Endothelial cell of umbilical vein (primary cell): ENCODE data around the gene BCL2. TPM values are rescaled to one million over a fixed set of nuclear protein-coding genes. Genes with fewer than 3 reads are reported as not detected.

Experiments used
- BruUV-seq: library from RNA; stranded (reverse); fragments of 400-500 nt; replicated peaks from 2 replicates; lab custom pipeline; 2021; lab: Mats Ljungman, UMichigan
- CTCF ChIA-PET: fragments of 300-600, 350-600 bp; sonication (Branson Sonifier 250); formaldehyde crosslinking; loops from one replicate; lab custom pipeline; 2021; ENCODE audit warnings: antibody characterized with exemption, inconsistent platforms; lab: Charles Lee
- POLR2A ChIA-PET: fragments of 300-600, 350-600 bp; sonication (Branson Sonifier 250); formaldehyde crosslinking; loops from one replicate; lab custom pipeline; 2021; ENCODE audit warnings: antibody characterized with exemption, inconsistent platforms; lab: Charles Lee
- DNase-seq: peaks from one replicate; pipeline ENCODE4 v3.0.0-alpha.2; 2011; ENCODE audit warnings: low read depth, low spot score
- FAIRE-seq: peaks from 2 replicates; lab custom pipeline; 2011; peaks lifted over from hg19 to GRCh38; lab: Jason Lieb, UNC
- H2AFZ ChIP-seq: 2 replicates; pipeline ENCODE4 v1.6.0; 2012; ENCODE audit warnings: low read depth, low read length, control low read depth, inconsistent platforms
- H3K27ac ChIP-seq: 2 replicates; pipeline ENCODE4 v1.5.1; 2011; ENCODE audit warnings: low read depth, mild to moderate bottlenecking, control low read depth, low read length, moderate library complexity; ENCODE audit not compliant: insufficient read depth
- H3K27me3 ChIP-seq, 2 experiments: 2 replicates each; pipeline versions ENCODE4 v1.6.0 to v1.6.1; 2011; ENCODE audit warnings: low read length in 2 of 2, mixed read lengths in 1 of 2; ENCODE audit not compliant: control insufficient read depth in 2 of 2, insufficient read depth in 2 of 2
- H3K36me3 ChIP-seq, 2 experiments: 2 replicates in 1 of 2; 3 replicates in 1 of 2; pipeline ENCODE4 v1.5.1; 2011; ENCODE audit warnings: low read length in 2 of 2, mild to moderate bottlenecking in 1 of 2, moderate library complexity in 1 of 2; ENCODE audit not compliant: control insufficient read depth in 2 of 2, insufficient read depth in 2 of 2; ENCODE audit errors: extremely low read depth in 1 of 2
- H3K4me1 ChIP-seq: 3 replicates; pipeline ENCODE4 v1.5.1; 2011; ENCODE audit warnings: mild to moderate bottlenecking, low read length; ENCODE audit not compliant: control insufficient read depth, insufficient read depth; ENCODE audit errors: extremely low read depth
- H3K4me2 ChIP-seq: 2 replicates; pipeline ENCODE4 v1.6.1; 2011; ENCODE audit warnings: low read length, control low read depth, mixed read lengths; ENCODE audit not compliant: insufficient read depth
- H3K4me3 ChIP-seq, 3 experiments: fragments of 200-600 bp in 1 of 3; sonication (generic), shearing (Covaris generic) in 1 of 3; replicated peaks in 1 of 3; 2 replicates each; pipeline ENCODE4 v1.5.1; 2011 to 2016; ENCODE audit warnings: control low read depth in 3 of 3, low read length in 3 of 3, mild to moderate bottlenecking in 2 of 3, inconsistent platforms in 1 of 3, low read depth in 1 of 3, moderate library complexity in 1 of 3; ENCODE audit not compliant: insufficient read depth in 1 of 3
- H3K79me2 ChIP-seq: 2 replicates; pipeline ENCODE4 v1.6.0; 2012; ENCODE audit warnings: low read length, inconsistent platforms; ENCODE audit not compliant: control insufficient read depth, insufficient read depth
- H3K9ac ChIP-seq: replicated peaks from 2 replicates; pipeline ENCODE3; 2011; ENCODE audit warnings: low read length, control low read depth; ENCODE audit not compliant: insufficient read depth; ENCODE audit errors: extremely low read depth
- H3K9me1 ChIP-seq: replicated peaks from 3 replicates; pipeline ENCODE4 v1.6.0; 2011; ENCODE audit warnings: mild to moderate bottlenecking, low read length; ENCODE audit not compliant: control insufficient read depth, insufficient read depth; ENCODE audit errors: extremely low read depth
- H3K9me3 ChIP-seq: replicated peaks from 2 replicates; pipeline ENCODE4 v1.5.1; 2012; ENCODE audit warnings: low read length, inconsistent platforms; ENCODE audit not compliant: control insufficient read depth, insufficient read depth
- H4K20me1 ChIP-seq: replicated peaks from 2 replicates; pipeline ENCODE3; 2011; ENCODE audit warnings: mild to moderate bottlenecking, low read length; ENCODE audit not compliant: control insufficient read depth, insufficient read depth; ENCODE audit errors: extremely low read depth
- EZH2 ChIP-seq: IDR thresholded peaks from 2 replicates; pipeline ENCODE4 v1.6.1; 2012; ENCODE audit warnings: borderline replicate concordance, low read depth, mild to moderate bottlenecking, moderate library complexity, low read length, inconsistent platforms; ENCODE audit not compliant: severe bottlenecking
- FOS ChIP-seq: IDR thresholded peaks from 2 replicates; pipeline ENCODE4 v1.6.1; 2011; ENCODE audit warnings: mild to moderate bottlenecking, low read length, moderate library complexity, borderline replicate concordance; ENCODE audit not compliant: insufficient read depth
- GATA2 ChIP-seq: IDR thresholded peaks from 2 replicates; pipeline ENCODE4 v1.7.0; 2011; ENCODE audit warnings: low read depth, mild to moderate bottlenecking, moderate library complexity, mixed read lengths, low read length; ENCODE audit not compliant: insufficient read length, insufficient read depth
- JUN ChIP-seq: IDR thresholded peaks from 2 replicates; pipeline ENCODE4 v1.6.1; 2011; ENCODE audit warnings: borderline replicate concordance, low read depth; ENCODE audit not compliant: insufficient read length, insufficient read depth
- MYC ChIP-seq: IDR thresholded peaks from one replicate; pipeline ENCODE4 v1.6.1; 2011; ENCODE audit warnings: mild to moderate bottlenecking, low read depth, low read length
- POLR2A ChIP-seq: IDR thresholded peaks from 2 replicates; pipeline ENCODE4 v1.6.1; 2012; ENCODE audit warnings: low read depth, mild to moderate bottlenecking, control low read depth, low read length
- POLR2AphosphoS5 ChIP-seq: IDR thresholded peaks from 2 replicates; pipeline ENCODE4 v1.6.1; 2012; ENCODE audit warnings: low read depth, mild to moderate bottlenecking, control low read depth, low read length, moderate library complexity; ENCODE audit not compliant: insufficient read depth
- dilution Hi-C: fragments of 300-500 bp; cut with MboI; formaldehyde crosslinking; loops from one replicate; pipeline ENCODE4 v1.15.0; 2019; ENCODE audit warnings: low sequenced_read_pairs; ENCODE audit not compliant: extremely low pct_ligation_motif_present
- intact Hi-C: fragments of 100-400 bp; cut with micrococcal nuclease; formaldehyde crosslinking; loops from one replicate; pipeline ENCODE4 v1.10.0; 2022
- polyA plus RNA-seq, 4 experiments: library from polyadenylated mRNA; depleted of rRNA in 3 of 4; stranded (reverse) in 3 of 4; unstranded in 1 of 4; fragments of >200 nt; gene quantifications; 2 replicates each; pipeline versions ENCODE4 v1.2.1 to v1.2.3, GENCODE V29; 2011 to 2012; ENCODE audit warnings: missing spikeins in 1 of 4
- total RNA-seq: library from RNA; stranded (reverse); gene quantifications from 2 replicates; pipeline ENCODE4 v1.2.3, GENCODE V29; 2021
- TF ChIP-seq, protein P1 (sequence below), 2 donors: IDR thresholded peaks; 1 replicate in 1 of 2; 2 replicates in 1 of 2; pipeline ENCODE4 v1.5.1; 2011; ENCODE audit warnings: low read length in 2 of 2, mild to moderate bottlenecking in 2 of 2, moderate library complexity in 2 of 2, control low read depth in 1 of 2, inconsistent platforms in 1 of 2, low read depth in 1 of 2; ENCODE audit not compliant: insufficient read depth in 1 of 2; ENCODE audit errors: extremely low read depth in 1 of 2
- TF ChIP-seq, protein P2 (sequence below): IDR thresholded peaks from 2 replicates; pipeline ENCODE4 v1.6.1; 2011; ENCODE audit not compliant: insufficient read depth, insufficient read length

The BCL2 gene
- total and polyA plus RNA-seq, 2 donors (not counting 3 experiments of a cell fraction or from before 2014, with no cell fraction given), result 0.35 to 5.0 TPM

DNA sequence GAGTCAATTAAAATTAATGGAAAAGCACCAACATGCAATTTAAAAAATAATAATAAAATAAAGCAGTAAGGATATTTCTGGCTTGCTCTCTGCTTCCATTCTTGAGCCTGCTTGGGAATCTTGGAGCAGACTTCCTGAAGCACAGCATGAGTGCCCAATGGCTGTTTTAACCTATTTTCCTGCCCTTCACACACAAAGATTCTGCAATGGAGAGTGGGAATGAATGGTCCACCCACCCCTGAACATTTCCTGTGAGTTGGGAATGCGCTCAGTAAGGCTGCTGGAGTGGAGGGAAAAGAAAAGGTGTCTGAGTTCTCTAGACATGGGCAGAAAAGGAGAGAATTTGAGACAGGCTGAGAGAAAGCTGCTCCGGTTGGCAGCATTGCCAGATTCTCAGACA, 140.6 kb downstream of the BCL2 start:
- no peak overlapping the region for H3K4me2 ChIP-seq

More for the DNA sequence above, 140.6 kb downstream of the BCL2 start:
- no peak overlapping the region for H3K4me3 ChIP-seq
- BruUV-seq, result no TSS peak
- POLR2A ChIA-PET, result no interaction called here
- no peaks in the 10 kb centered on the region for H4K20me1 ChIP-seq
- H3K27ac ChIP-seq, result no peak overlapping the region
- H2AFZ ChIP-seq, result no peak overlapping the region
- H3K9me3 ChIP-seq, result no peaks in the 10 kb centered on the region
- H3K79me2 ChIP-seq, result no peaks in the 10 kb centered on the region
- no peaks in the 10 kb centered on the region for H3K9me1 ChIP-seq
- intact Hi-C loops (no loop called here), dilution Hi-C loops (no loop called here)
- CTCF ChIA-PET, result no interaction called here
- no peaks in the 10 kb centered on the region for H3K36me3 ChIP-seq
- DNase-seq, result no peak
- no peak for FAIRE-seq
- no peak overlapping the region for H3K9ac ChIP-seq
- peaks cover 0 to 2% of the 10 kb centered on the region in 2 experiments for H3K27me3 ChIP-seq
- H3K4me1 ChIP-seq, result no peaks in the 10 kb centered on the region
- TF ChIP-seq POLR2AphosphoS5 (no peak), EZH2 (no peak), MYC (no peak), POLR2A (no peak), JUN (no peak), GATA2 (no peak), FOS (no peak)
- TF ChIP-seq, protein P1, sequence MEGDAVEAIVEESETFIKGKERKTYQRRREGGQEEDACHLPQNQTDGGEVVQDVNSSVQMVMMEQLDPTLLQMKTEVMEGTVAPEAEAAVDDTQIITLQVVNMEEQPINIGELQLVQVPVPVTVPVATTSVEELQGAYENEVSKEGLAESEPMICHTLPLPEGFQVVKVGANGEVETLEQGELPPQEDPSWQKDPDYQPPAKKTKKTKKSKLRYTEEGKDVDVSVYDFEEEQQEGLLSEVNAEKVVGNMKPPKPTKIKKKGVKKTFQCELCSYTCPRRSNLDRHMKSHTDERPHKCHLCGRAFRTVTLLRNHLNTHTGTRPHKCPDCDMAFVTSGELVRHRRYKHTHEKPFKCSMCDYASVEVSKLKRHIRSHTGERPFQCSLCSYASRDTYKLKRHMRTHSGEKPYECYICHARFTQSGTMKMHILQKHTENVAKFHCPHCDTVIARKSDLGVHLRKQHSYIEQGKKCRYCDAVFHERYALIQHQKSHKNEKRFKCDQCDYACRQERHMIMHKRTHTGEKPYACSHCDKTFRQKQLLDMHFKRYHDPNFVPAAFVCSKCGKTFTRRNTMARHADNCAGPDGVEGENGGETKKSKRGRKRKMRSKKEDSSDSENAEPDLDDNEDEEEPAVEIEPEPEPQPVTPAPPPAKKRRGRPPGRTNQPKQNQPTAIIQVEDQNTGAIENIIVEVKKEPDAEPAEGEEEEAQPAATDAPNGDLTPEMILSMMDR (IDR thresholded peaks at IDR 0.05; ENCODE audit: extremely low read depth in 1 of 2, insufficient read depth in 1 of 2, low read depth in 1 of 2, low read length in 2 of 2), result no peak
- TF ChIP-seq, protein P2, sequence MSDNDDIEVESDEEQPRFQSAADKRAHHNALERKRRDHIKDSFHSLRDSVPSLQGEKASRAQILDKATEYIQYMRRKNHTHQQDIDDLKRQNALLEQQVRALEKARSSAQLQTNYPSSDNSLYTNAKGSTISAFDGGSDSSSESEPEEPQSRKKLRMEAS, result no peak
